AG09309 (cell line): ENCODE measurements around the gene IL1A.

Experiments
- DNase-seq: peaks from one replicate; pipeline ENCODE4 v3.0.0-alpha.2; 2010; ENCODE audit warnings: low read depth
- H3K4me3 ChIP-seq: 2 replicates; pipeline ENCODE4 v1.5.1; 2011; ENCODE audit warnings: mild to moderate bottlenecking, low read depth, low read length, moderate library complexity; ENCODE audit not compliant: control insufficient read depth
- CTCF ChIP-seq: IDR thresholded peaks from 2 replicates; pipeline ENCODE4 v1.5.1; 2011; ENCODE audit warnings: mild to moderate bottlenecking, low read depth, low read length, inconsistent platforms; ENCODE audit not compliant: insufficient read depth, control insufficient read depth; ENCODE audit errors: missing control alignments

Gene IL1A

GRCh38 chr2:112774536-112775285, 9.6 kb downstream of the IL1A start:
- H3K4me3 ChIP-seq = no peak overlapping the region
- DNase-seq = no peak
- no peak for TF ChIP-seq CTCF

- H3K4me3 ChIP-seq = no peak overlapping the region
- TF ChIP-seq CTCF = no peak
- DNase-seq = no peak
Observed at GRCh38 chr2:112773556-112773955, 10.7 kb downstream of the IL1A start.

- no peak for TF ChIP-seq CTCF
- DNase-seq = no peak
- H3K4me3 ChIP-seq = no peak overlapping the region
Observed at GRCh38 chr2:112772911-112773475, 11.3 kb downstream of the IL1A start.

GRCh38 chr2:112772322-112772721, 12.0 kb downstream of the IL1A start:
- no peak for DNase-seq

GRCh38 chr2:112768432-112768831, 15.9 kb downstream of the IL1A start:
- H3K4me3 ChIP-seq = no peak overlapping the region
- TF ChIP-seq CTCF = peak; percentile 36
- peak; percentile 61 for DNase-seq

More at GRCh38 chr2:112772322-112772721, 12.0 kb downstream of the IL1A start:
- no peak overlapping the region for H3K4me3 ChIP-seq
- TF ChIP-seq CTCF = no peak

- TF ChIP-seq CTCF = no peak
- DNase-seq = no peak
- H3K4me3 ChIP-seq = no peak overlapping the region
Observed at GRCh38 chr2:112767693-112768330, 16.5 kb downstream of the IL1A start.
